HepG2 (cell line): ENCODE results near the gene CLTA. TPM values are rescaled to one million over a fixed set of nuclear protein-coding genes. Genes with fewer than 3 reads are reported as not detected.

Source experiments
- ATAC-seq: fragments of 200-7000 bp; cut with Tn5 transposase; 3 replicates; pipeline ENCODE4 v1.9.1; 2020; ENCODE audit warnings: mild to moderate bottlenecking, moderate library complexity
- BruUV-seq: library from RNA; stranded (reverse); fragments of 400-500 nt; replicated peaks from 2 replicates; lab custom pipeline; 2021; lab: Mats Ljungman, UMichigan
- CTCF ChIA-PET: fragments of 300-600 bp; formaldehyde crosslinking; extraction: SDS; loops from one replicate; lab custom pipeline; 2021; ENCODE audit warnings: low total read pairs, inconsistent platforms, low intra/inter-chr PET ratio; lab: Yijun Ruan, JAX
- POLR2A ChIA-PET: fragments of 350-600 bp; sonication (Branson Sonifier 250); formaldehyde crosslinking; loops from one replicate; lab custom pipeline; 2020; ENCODE audit warnings: antibody characterized with exemption, inconsistent platforms; lab: Yijun Ruan, JAX
- DNase-seq: peaks from one replicate; pipeline ENCODE4 v3.0.0-alpha.2; 2015; ENCODE audit warnings: low spot score
- FAIRE-seq: peaks from 3 replicates; lab custom pipeline; 2011; peaks lifted over from hg19 to GRCh38; lab: Jason Lieb, UNC
- H2AFZ ChIP-seq: one replicate; pipeline ENCODE4 v1.6.1; 2011; ENCODE audit warnings: low read length, inconsistent platforms
- H3K27ac ChIP-seq: fragments of 300-600 bp; 3 replicates; pipeline ENCODE4 v1.8.0; 2011; ENCODE audit warnings: mixed run types, mild to moderate bottlenecking, mixed read lengths, low read length, inconsistent platforms; ENCODE audit not compliant: insufficient read depth; ENCODE audit errors: extremely low read length
- H3K27me3 ChIP-seq, 2 experiments: fragments of 200-600 bp in 1 of 2; 2 replicates in 1 of 2; 3 replicates in 1 of 2; pipeline versions ENCODE4 v1.6.0 to v1.8.0; 2011; ENCODE audit warnings: low read length in 2 of 2, mild to moderate bottlenecking in 2 of 2, moderate library complexity in 2 of 2, inconsistent platforms in 1 of 2; ENCODE audit not compliant: insufficient read depth in 2 of 2, control insufficient read depth in 1 of 2
- H3K36me3 ChIP-seq, 2 experiments: fragments of 200-600 bp in 1 of 2; replicated peaks in 1 of 2; 2 replicates in 1 of 2; 3 replicates in 1 of 2; pipeline versions ENCODE4 v1.5.1 to v1.8.0; 2011; ENCODE audit warnings: low read length in 2 of 2, inconsistent platforms in 1 of 2; ENCODE audit not compliant: insufficient read depth in 2 of 2, control insufficient read depth in 1 of 2
- H3K4me1 ChIP-seq: 2 replicates; pipeline ENCODE4 v1.5.1; 2012; ENCODE audit warnings: low read length, inconsistent platforms; ENCODE audit not compliant: insufficient read depth
- H3K4me2 ChIP-seq: 2 replicates; pipeline ENCODE4 v1.6.0; 2011; ENCODE audit warnings: low read depth, low read length, inconsistent platforms
- H3K4me3 ChIP-seq, 3 experiments: fragments of 200-600 bp in 1 of 3; sonication (generic), shearing (Covaris generic) in 1 of 3; replicated peaks in 1 of 3; 2 replicates each; pipeline ENCODE4 v1.5.1; 2011 to 2016; ENCODE audit warnings: low read length in 3 of 3, inconsistent platforms in 2 of 3, low read depth in 2 of 3, mild to moderate bottlenecking in 2 of 3, control low read depth in 1 of 3, mixed read lengths in 1 of 3; ENCODE audit not compliant: insufficient read depth in 1 of 3
- H3K79me2 ChIP-seq: one replicate; pipeline ENCODE4 v1.6.1; 2011; ENCODE audit warnings: low read length, inconsistent platforms; ENCODE audit not compliant: insufficient read depth
- H3K9ac ChIP-seq: 2 replicates; pipeline ENCODE4 v1.6.0; 2011; ENCODE audit warnings: mild to moderate bottlenecking, low read depth, low read length, inconsistent platforms; ENCODE audit not compliant: insufficient read depth
- H3K9me3 ChIP-seq: 2 replicates; pipeline ENCODE4 v1.5.1; 2012; ENCODE audit warnings: mild to moderate bottlenecking, low read length
- H4K20me1 ChIP-seq: 2 replicates; pipeline ENCODE4 v1.6.0; 2011; ENCODE audit warnings: inconsistent platforms, mild to moderate bottlenecking, low read length, moderate library complexity; ENCODE audit not compliant: insufficient read depth
- CREBL2 ChIP-seq: sonication (generic); formaldehyde crosslinking; IDR thresholded peaks from 2 replicates; pipeline ENCODE4 v1.8.1; 2023; ENCODE audit warnings: missing genetic modification reagents, mild to moderate bottlenecking, borderline replicate concordance
- GRHL1 ChIP-seq: sonication (generic); formaldehyde crosslinking; conservative IDR thresholded peaks from 2 replicates; pipeline ENCODE4 v1.8.0; 2022; ENCODE audit warnings: missing genetic modification reagents
- PBX3 ChIP-seq: sonication (generic); formaldehyde crosslinking; IDR thresholded peaks from 2 replicates; pipeline ENCODE4 v1.8.1; 2023; ENCODE audit warnings: missing genetic modification reagents, inconsistent platforms, borderline replicate concordance
- RFXAP ChIP-seq: sonication (generic); formaldehyde crosslinking; IDR thresholded peaks from 2 replicates; pipeline ENCODE4 v1.4.0; 2020; ENCODE audit warnings: missing genetic modification reagents, borderline replicate concordance
- SETDB1 ChIP-seq: sonication (generic); formaldehyde crosslinking; IDR thresholded peaks from 2 replicates; pipeline ENCODE4 v1.5.1; 2020; ENCODE audit warnings: missing genetic modification reagents, mild to moderate bottlenecking, borderline replicate concordance
- SNAPC5 ChIP-seq: sonication (generic); formaldehyde crosslinking; IDR thresholded peaks from 2 replicates; pipeline ENCODE4 v1.8.1; 2023; ENCODE audit warnings: mild to moderate bottlenecking, missing genetic modification reagents, borderline replicate concordance
- TRAFD1 ChIP-seq: sonication (generic); formaldehyde crosslinking; IDR thresholded peaks from 2 replicates; pipeline ENCODE4 v1.5.1; 2020; ENCODE audit warnings: missing genetic modification reagents, mild to moderate bottlenecking, borderline replicate concordance
- ZBTB33 ChIP-seq: sonication (generic); formaldehyde crosslinking; IDR thresholded peaks from 2 replicates; pipeline ENCODE4 v1.4.0; 2020; ENCODE audit warnings: missing genetic modification reagents
- ZFP36L1 ChIP-seq: sonication (generic); formaldehyde crosslinking; IDR thresholded peaks from 2 replicates; pipeline ENCODE4 v1.8.0; 2022; ENCODE audit warnings: mild to moderate bottlenecking, missing genetic modification reagents, moderate library complexity
- ZNF629 ChIP-seq: sonication (generic); formaldehyde crosslinking; conservative IDR thresholded peaks from 2 replicates; pipeline ENCODE4 v1.5.0; 2020; ENCODE audit warnings: missing genetic modification reagents
- ZNF704 ChIP-seq: sonication (generic); formaldehyde crosslinking; IDR thresholded peaks from 2 replicates; pipeline ENCODE4 v1.8.1; 2023; ENCODE audit warnings: mild to moderate bottlenecking, inconsistent platforms, moderate library complexity, missing genetic modification reagents, borderline replicate concordance
- ZNF720 ChIP-seq: sonication (generic); formaldehyde crosslinking; IDR thresholded peaks from 2 replicates; pipeline ENCODE4 v1.4.0; 2020; ENCODE audit warnings: missing genetic modification reagents
- WGBS: methylation state at CpG from one replicate; pipeline ENCODE4 v1.1.6; 2017; ENCODE audit warnings: low lambda C conversion rate; 5-methylcytosine and 5-hydroxymethylcytosine counted together
- in situ Hi-C: cut with HindIII; loops from 2 replicates; pipeline ENCODE4 v1.10.0; 2017; ENCODE audit warnings: low pct_unique_long_range_greater_than_20kb; ENCODE audit not compliant: extremely low pct_ligation_motif_present
- intact Hi-C: fragments of 100-400 bp; cut with micrococcal nuclease; formaldehyde crosslinking; loops from one replicate; pipeline ENCODE4 v1.10.0; 2022; ENCODE audit not compliant: unreplicated experiment
- polyA plus RNA-seq, 8 experiments: library from polyadenylated mRNA; depleted of rRNA in 3 of 8; stranded (reverse) in 7 of 8; unstranded in 1 of 8; fragments of >200 nt; fragmentation: Illumina TruSeq in 4 of 8; extraction: Trizol in 4 of 8; gene quantifications; 2 replicates each; pipeline versions ENCODE4 v1.2.1 to v1.2.3, GENCODE V29; 2011 to 2016; ENCODE audit warnings: low read depth in 4 of 8, missing spikeins in 1 of 8, mixed read lengths in 1 of 8; ENCODE audit not compliant: insufficient read depth in 1 of 8
- total RNA-seq, 5 experiments: library from RNA; depleted of rRNA; stranded (reverse); fragments of >200 nt; fragmentation: Illumina TruSeq; extraction: Trizol; gene quantifications; 2 replicates each; pipeline ENCODE4 v1.2.3, GENCODE V29; 2016; ENCODE audit warnings: low read depth in 1 of 5

Gene CLTA
- total and polyA plus RNA-seq, 2 of the 13 experiments (the other 11 are each of a cell fraction or from before 2014, with no cell fraction given) = 143 to 222 TPM

GRCh38 chr9:36148311-36149051 lies 42.2 kb upstream of the CLTA start (continued):
- TF ChIP-seq GRHL1 (CRISPR knock-in tag) (no peak), TRAFD1 (CRISPR knock-in tag) (no peak), ZNF704 (CRISPR knock-in tag) (0 out of 2 replicates have a peak, but pooled peaks have one; percentile 43), ZNF629 (CRISPR knock-in tag) (peak; percentile 54)

GRCh38 chr9:36149197-36149596 lies 41.5 kb upstream of the CLTA start:
- ATAC-seq = no peak
- H3K79me2 ChIP-seq = no peaks in the 10 kb centered on the region
- no peak overlapping the region for H3K27ac ChIP-seq
- FAIRE-seq = no peak
- ChIA-PET CTCF (no interaction called here), POLR2A (interaction anchor here (1.0 to 1.4 kb wide), 2 partner anchors 10 to 41 kb away, joined by 3 to 4 read pairs; partner anchors contain the start of gene CLTA)
- in situ Hi-C loops = no loop called here
- H3K4me2 ChIP-seq = no peak overlapping the region
- H3K36me3 ChIP-seq = no peaks in the 10 kb centered on the region
- no TSS peak for BruUV-seq
- no peak overlapping the region for H2AFZ ChIP-seq
- peaks cover 39% of the 10 kb centered on the region for H3K4me1 ChIP-seq
- H3K27me3 ChIP-seq = peaks cover 3 to 8% of the 10 kb centered on the region in 2 experiments; a peak in 3 of 5 replicates
- peaks cover 11% of the 10 kb centered on the region; the same call in 1 of the 2 replicates for H3K9me3 ChIP-seq
- H3K4me3 ChIP-seq = no peak overlapping the region
- 24% methylated on average over 3 of the region's 4 CpGs for WGBS
- no peak overlapping the region for H3K9ac ChIP-seq
- H4K20me1 ChIP-seq = no peaks in the 10 kb centered on the region
- intact Hi-C loops = no loop called here
- no peak for DNase-seq
- no peak for TF ChIP-seq RFXAP (CRISPR knock-in tag)
- no peak for TF ChIP-seq ZFP36L1 (CRISPR knock-in tag)
- no peak for TF ChIP-seq PBX3 (CRISPR knock-in tag)
- TF ChIP-seq SETDB1 (CRISPR knock-in tag) = no peak
- no peak for TF ChIP-seq ZNF720 (CRISPR knock-in tag)
- no peak for TF ChIP-seq CREBL2 (CRISPR knock-in tag)
- TF ChIP-seq SNAPC5 = no peak
- TF ChIP-seq ZBTB33 (CRISPR knock-in tag) = no peak
